HuH-7 (cell line): ENCODE results near the gene COX4I1.
"Not testable (repeated sequence)": the region's sequence is repeated elsewhere in the genome, so short reads cannot be mapped to it uniquely, and the experiment has no call there.

ENCODE experiments used
- DNase-seq: peaks from one replicate; pipeline ENCODE4 v3.0.0; 2011; ENCODE audit warnings: low spot score

The COX4I1 gene

GRCh38 chr16:85800321-85800669, 800 bp downstream of the COX4I1 start:
- no peak for DNase-seq

GRCh38 chr16:85803570-85803969, 4.1 kb downstream of the COX4I1 start:
- no peak for DNase-seq

- DNase-seq: no peak
These were observed 6.0 kb downstream of the COX4I1 start for GRCh38 chr16:85805442-85806045.

GRCh38 chr16:85806539-85806938, 7.0 kb downstream of the COX4I1 start:
- no peak for DNase-seq

GRCh38 chr16:85807340-85807739, 7.8 kb downstream of the COX4I1 start:
- DNase-seq: not testable (repeated sequence)

GRCh38 chr16:85808104-85808503, 8.6 kb downstream of the COX4I1 start:
- not testable (repeated sequence) for DNase-seq

- no peak for DNase-seq
These were observed 9.4 kb downstream of the COX4I1 start for GRCh38 chr16:85808926-85809325.

- DNase-seq: no peak
These were observed 10.2 kb downstream of the COX4I1 start for GRCh38 chr16:85809645-85810044.

- no peak for DNase-seq
These were observed 10.7 kb downstream of the COX4I1 start for GRCh38 chr16:85810097-85810741.

- DNase-seq: no peak
These were observed 11.2 kb downstream of the COX4I1 start for GRCh38 chr16:85810742-85811115.

- no peak for DNase-seq
These were observed 12.7 kb downstream of the COX4I1 start for GRCh38 chr16:85812031-85812807.

- DNase-seq: no peak
These were observed 13.6 kb downstream of the COX4I1 start for GRCh38 chr16:85812811-85813700.

- no peak for DNase-seq
These were observed 16.7 kb downstream of the COX4I1 start for GRCh38 chr16:85816159-85816558.

GRCh38 chr16:85817195-85817594, 17.7 kb downstream of the COX4I1 start:
- not testable (repeated sequence) for DNase-seq

- DNase-seq: peak; percentile 97
These were observed 19.8 kb downstream of the COX4I1 start for GRCh38 chr16:85819245-85819644.

- DNase-seq: no peak
These were observed 20.3 kb downstream of the COX4I1 start for GRCh38 chr16:85819771-85820170.

GRCh38 chr16:85820604-85821372, 21.3 kb downstream of the COX4I1 start:
- no peak for DNase-seq

GRCh38 chr16:85821390-85822135, 22.1 kb downstream of the COX4I1 start:
- DNase-seq: peak; percentile 99

GRCh38 chr16:85822145-85822544, 22.6 kb downstream of the COX4I1 start:
- DNase-seq: no peak

- no peak for DNase-seq
These were observed 23.9 kb downstream of the COX4I1 start for GRCh38 chr16:85823328-85823920.
